Panc1 (cell line): ENCODE results near the gene PLEKHN1. TPM values are rescaled to one million over a fixed set of nuclear protein-coding genes. Genes with fewer than 3 reads are reported as not detected.

Source experiments
- ATAC-seq: fragments of 200-7000 bp; cut with Tn5 transposase; 2 replicates; pipeline ENCODE4 v1.9.1; 2020; ENCODE audit warnings: mild to moderate bottlenecking, moderate library complexity
- BruUV-seq: library from RNA; stranded (reverse); fragments of 400-500 nt; replicated peaks from 2 replicates; lab custom pipeline; 2021; lab: Mats Ljungman, UMichigan
- CTCF ChIA-PET: fragments of 300-600 bp; sonication (Branson Sonifier 250); formaldehyde crosslinking; loops from one replicate; lab custom pipeline; 2022; ENCODE audit warnings: antibody characterized with exemption; lab: Charles Lee
- POLR2A ChIA-PET: fragments of 300-600 bp; sonication (Branson Sonifier 250); formaldehyde crosslinking; loops from one replicate; lab custom pipeline; 2022; ENCODE audit warnings: antibody characterized with exemption; lab: Charles Lee
- DNase-seq: peaks from one replicate; pipeline ENCODE4 v3.0.0-alpha.2; 2010; ENCODE audit warnings: low read depth, low spot score
- H3K27ac ChIP-seq: 2 replicates; pipeline ENCODE4 v1.5.1; 2011; ENCODE audit warnings: mild to moderate bottlenecking, low read length, inconsistent platforms
- H3K27me3 ChIP-seq: fragments of 200-500 bp; sonication (Bioruptor generic); 2 replicates; pipeline ENCODE4 v1.6.0; 2014; ENCODE audit warnings: low read length, inconsistent platforms; ENCODE audit not compliant: control insufficient read depth, insufficient read depth
- H3K36me3 ChIP-seq: fragments of 200-500 bp; sonication (Bioruptor generic); 2 replicates; pipeline ENCODE4 v1.5.1; 2014; ENCODE audit warnings: inconsistent platforms, mild to moderate bottlenecking, low read length, moderate library complexity; ENCODE audit not compliant: control insufficient read depth, insufficient read depth
- H3K4me1 ChIP-seq: 2 replicates; pipeline ENCODE4 v1.5.1; 2011; ENCODE audit warnings: inconsistent platforms, mild to moderate bottlenecking, low read length, moderate library complexity; ENCODE audit not compliant: control insufficient read depth, insufficient read depth
- H3K4me3 ChIP-seq, 2 experiments: 2 replicates each; pipeline ENCODE4 v1.5.1; 2011 to 2012; ENCODE audit warnings: low read depth in 2 of 2, low read length in 2 of 2, mild to moderate bottlenecking in 2 of 2, inconsistent platforms in 1 of 2, moderate library complexity in 1 of 2
- H3K9me3 ChIP-seq: fragments of 200-500 bp; sonication (Bioruptor generic); 2 replicates; pipeline ENCODE4 v1.5.1; 2014; ENCODE audit warnings: low read depth, mild to moderate bottlenecking, inconsistent platforms, low read length, moderate library complexity; ENCODE audit not compliant: control insufficient read depth, insufficient read depth
- CTCF ChIP-seq: fragments of 450-650 bp; IDR thresholded peaks from 2 replicates; pipeline ENCODE4 v1.5.1; 2017; ENCODE audit warnings: mild to moderate bottlenecking
- POLR2AphosphoS5 ChIP-seq: IDR thresholded peaks from 2 replicates; pipeline ENCODE4 v1.6.1; 2012; ENCODE audit warnings: mild to moderate bottlenecking, low read depth, low read length, moderate library complexity
- REST ChIP-seq, 2 experiments: IDR thresholded peaks; 2 replicates each; pipeline ENCODE4 v1.6.1; 2011 to 2012; ENCODE audit warnings: low read depth in 2 of 2, control low read depth in 1 of 2, low read length in 1 of 2, mild to moderate bottlenecking in 1 of 2, moderate library complexity in 1 of 2; ENCODE audit not compliant: insufficient read depth in 1 of 2
- SIN3A ChIP-seq: IDR thresholded peaks from 2 replicates; pipeline ENCODE4 v1.6.1; 2012; ENCODE audit warnings: low read depth, mild to moderate bottlenecking, low read length, moderate library complexity, borderline replicate concordance; ENCODE audit not compliant: insufficient read depth
- TCF7L2 ChIP-seq: IDR thresholded peaks from 2 replicates; pipeline ENCODE4 v1.6.1; 2011; ENCODE audit warnings: mild to moderate bottlenecking, low read depth, low read length, inconsistent platforms
- in situ Hi-C: cut with HindIII; loops from 2 replicates; pipeline ENCODE4 v1.10.0; 2016; ENCODE audit warnings: low sequenced_read_pairs, low pct_unique_long_range_greater_than_20kb
- intact Hi-C: fragments of 100-400 bp; cut with micrococcal nuclease; formaldehyde crosslinking; loops from one replicate; pipeline ENCODE4 v1.10.0; 2022; ENCODE audit not compliant: unreplicated experiment
- total RNA-seq: library from RNA; stranded (reverse); gene quantifications from one replicate; pipeline ENCODE4 v1.2.1, GENCODE V29; 2021; ENCODE audit not compliant: unreplicated experiment

The PLEKHN1 gene
- total RNA-seq, 1 experiment from 2014 or later: 9.8 TPM

- H3K4me1 ChIP-seq: peaks cover 43% of the 10 kb centered on the region
- BruUV-seq: no TSS peak
- H3K27me3 ChIP-seq: no peaks in the 10 kb centered on the region
- intact Hi-C loops: no loop called here
- in situ Hi-C loops: no loop called here
- no peaks in the 10 kb centered on the region; the same call in 1 of the 2 replicates for H3K36me3 ChIP-seq
- ChIA-PET CTCF (no interaction called here), POLR2A (interaction anchor here (0.6 kb wide), 1 partner anchor 26 kb away, joined by 11 read pairs; no protein-coding TSS in a partner anchor)
- H3K4me3 ChIP-seq: no peak overlapping the region; a peak in 1 of 4 replicates
- ATAC-seq: no peak
- DNase-seq: no peak
- no peak for TF ChIP-seq SIN3A
- no peak for TF ChIP-seq REST (IDR thresholded peaks at IDR 0.05; ENCODE audit: insufficient read depth in 1 of 2, low read depth in 2 of 2, low read length in 1 of 2)
- TF ChIP-seq POLR2AphosphoS5: no peak
- no peak for TF ChIP-seq TCF7L2
- TF ChIP-seq CTCF: no peak
- no peak overlapping the region; the same call in 1 of the 2 replicates for H3K27ac ChIP-seq
- H3K9me3 ChIP-seq: no peaks in the 10 kb centered on the region
These were observed 56.2 kb downstream of the PLEKHN1 start for GRCh38 chr1:1022302-1023009.

GRCh38 chr1:1023700-1024099, 57.4 kb downstream of the PLEKHN1 start:
- in situ Hi-C loops (no loop called here), intact Hi-C loops (no loop called here)
- no peak for DNase-seq
- ChIA-PET POLR2A (no interaction called here), CTCF (no interaction called here)
- Histone ChIP-seq H3K4me3 (no peak overlapping the region), H3K36me3 (no peaks in the 10 kb centered on the region; the same call in 1 of the 2 replicates), H3K9me3 (no peaks in the 10 kb centered on the region), H3K27me3 (no peaks in the 10 kb centered on the region), H3K27ac (peak overlapping the region; percentile 13; the same call in 1 of the 2 replicates), H3K4me1 (peaks cover 43% of the 10 kb centered on the region)
- no peak for ATAC-seq
- no TSS peak for BruUV-seq
- TF ChIP-seq CTCF (no peak), REST (IDR thresholded peaks at IDR 0.05; ENCODE audit: insufficient read depth in 1 of 2, low read depth in 2 of 2, low read length in 1 of 2) (no peak), SIN3A (no peak), TCF7L2 (no peak), POLR2AphosphoS5 (no peak)
